IPS DF 4.7 (cell line): Measurements from ENCODE around the gene STAC3.

Experiments used
- DNase-seq: peaks from one replicate; pipeline ENCODE4 v3.0.0-alpha.2; 2013; ENCODE audit warnings: low spot score; ENCODE audit errors: extremely low read depth

Gene STAC3

GRCh38 chr12:57223191-57224165, 27.5 kb downstream of the STAC3 start:
- no peak for DNase-seq

GRCh38 chr12:57222286-57223190, 28.4 kb downstream of the STAC3 start:
- DNase-seq = no peak

GRCh38 chr12:57221169-57221917, 29.6 kb downstream of the STAC3 start:
- DNase-seq = no peak

GRCh38 chr12:57220770-57221168, 30.2 kb downstream of the STAC3 start:
- DNase-seq = no peak

GRCh38 chr12:57219993-57220754, 30.8 kb downstream of the STAC3 start:
- DNase-seq = no peak

GRCh38 chr12:57219205-57219992, 31.6 kb downstream of the STAC3 start:
- no peak for DNase-seq

- DNase-seq = no peak
Measured at GRCh38 chr12:57218030-57218853, 32.7 kb downstream of the STAC3 start.

- no peak for DNase-seq
Measured at GRCh38 chr12:57216921-57217879, 33.8 kb downstream of the STAC3 start.

- no peak for DNase-seq
Measured at GRCh38 chr12:57216014-57216911, 34.7 kb downstream of the STAC3 start, which contains the start of gene NXPH4. Gene NXPH4 (plus strand): TSS chr12:57216794. CDS start chr12:57216970, 176 bp downstream.

- no peak for DNase-seq
Measured at GRCh38 chr12:57215668-57216013, 35.3 kb downstream of the STAC3 start.

GRCh38 chr12:57215065-57215464, 35.9 kb downstream of the STAC3 start:
- DNase-seq = no peak

- DNase-seq = no peak
Measured at GRCh38 chr12:57214398-57214781, 36.6 kb downstream of the STAC3 start.

- DNase-seq = no peak
Measured at GRCh38 chr12:57213763-57214397, 37.1 kb downstream of the STAC3 start.

- no peak for DNase-seq
Measured at GRCh38 chr12:57213058-57213715, 37.8 kb downstream of the STAC3 start.

- no peak for DNase-seq
Measured at GRCh38 chr12:57212701-57213057, 38.3 kb downstream of the STAC3 start.
